GM21526 (cell line): ENCODE measurements around the gene MCAM.

Experiments used
- ATAC-seq: cut with Tn5 transposase; IDR thresholded peaks from one replicate; pipeline ENCODE4 v1.9.1; 2021; ENCODE audit warnings: moderate library complexity; ENCODE audit not compliant: unreplicated experiment, low FRiP score

Gene MCAM

DNA sequence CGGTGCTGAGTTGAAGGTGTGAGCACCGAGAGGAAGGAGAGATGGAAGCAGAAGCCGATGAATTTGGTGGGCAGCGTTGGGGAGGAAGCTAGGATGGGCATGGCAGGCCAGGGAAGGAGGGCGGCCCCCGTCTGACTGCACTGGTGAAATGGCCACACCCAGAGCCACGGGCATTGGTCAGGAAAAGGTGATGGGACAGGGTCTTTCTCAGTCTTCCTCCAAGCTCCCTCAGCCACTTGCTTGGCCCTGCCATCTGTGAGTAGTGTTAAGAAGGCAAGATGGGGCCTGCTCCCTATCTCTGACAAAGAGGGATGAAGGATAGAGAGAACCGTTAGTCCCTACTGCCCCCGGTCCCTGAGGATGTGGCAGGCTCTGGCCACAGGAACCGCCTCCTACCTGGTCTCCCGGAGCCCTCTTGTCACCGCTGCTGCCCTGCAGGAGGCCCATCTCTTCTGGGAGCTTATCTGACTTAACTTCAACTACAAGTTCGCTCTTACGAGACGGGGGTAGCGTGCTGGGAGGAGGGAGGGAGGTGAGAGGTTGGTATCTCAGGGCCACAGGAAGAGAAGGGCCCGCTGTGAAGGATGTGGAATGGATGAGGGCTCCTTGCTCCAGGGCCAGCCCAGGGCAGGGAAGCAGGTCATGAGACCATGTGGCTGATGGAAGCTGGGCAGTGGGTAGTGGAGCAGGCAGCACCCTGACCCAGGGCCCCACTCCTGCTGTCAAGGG, 6.8 kb downstream of the MCAM start:
- ATAC-seq: no peak

DNA sequence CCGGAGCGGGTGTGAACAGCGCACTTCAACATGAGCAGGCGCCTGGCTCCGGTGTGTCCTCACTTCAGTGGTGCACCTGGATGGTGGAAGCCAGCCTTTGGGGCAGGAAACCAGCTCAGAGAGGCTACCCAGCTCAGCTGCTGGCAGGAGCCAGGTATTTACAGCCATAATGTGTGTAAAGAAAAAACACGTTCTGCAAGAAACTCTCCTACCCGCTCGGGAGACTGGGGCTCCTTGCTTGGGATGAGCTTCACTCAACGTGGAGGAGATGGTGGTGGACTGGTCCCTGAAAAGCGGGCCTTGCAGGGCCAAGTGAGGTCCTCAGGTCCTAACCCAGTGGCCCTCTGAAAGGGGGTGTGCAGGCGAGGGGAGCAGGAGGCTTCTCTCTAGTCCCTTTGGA, 7.5 kb downstream of the MCAM start:
- ATAC-seq: no peak

GRCh38 chr11:119307974-119308373, 9.0 kb downstream of the MCAM start:
- ATAC-seq: no peak

DNA sequence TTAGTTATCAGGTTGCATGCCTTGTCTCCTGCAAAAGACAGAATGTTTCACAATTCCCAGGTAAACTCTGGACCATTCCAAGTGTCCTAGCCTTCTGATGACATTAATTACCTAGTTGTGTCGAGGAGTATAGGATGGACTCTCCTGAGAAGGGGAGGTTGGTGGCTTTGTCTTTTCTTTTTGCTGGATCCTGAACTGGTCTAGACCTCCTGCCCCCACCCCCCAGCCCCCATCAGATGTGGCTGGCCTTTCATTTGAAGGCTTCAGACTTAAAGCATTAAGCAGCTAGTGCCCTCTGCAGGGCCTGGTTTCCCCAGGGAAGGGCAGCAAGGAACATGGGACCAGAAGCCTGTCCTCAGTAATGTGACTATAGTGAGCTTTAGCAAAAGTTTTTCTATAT, 9.7 kb downstream of the MCAM start:
- no peak for ATAC-seq

DNA sequence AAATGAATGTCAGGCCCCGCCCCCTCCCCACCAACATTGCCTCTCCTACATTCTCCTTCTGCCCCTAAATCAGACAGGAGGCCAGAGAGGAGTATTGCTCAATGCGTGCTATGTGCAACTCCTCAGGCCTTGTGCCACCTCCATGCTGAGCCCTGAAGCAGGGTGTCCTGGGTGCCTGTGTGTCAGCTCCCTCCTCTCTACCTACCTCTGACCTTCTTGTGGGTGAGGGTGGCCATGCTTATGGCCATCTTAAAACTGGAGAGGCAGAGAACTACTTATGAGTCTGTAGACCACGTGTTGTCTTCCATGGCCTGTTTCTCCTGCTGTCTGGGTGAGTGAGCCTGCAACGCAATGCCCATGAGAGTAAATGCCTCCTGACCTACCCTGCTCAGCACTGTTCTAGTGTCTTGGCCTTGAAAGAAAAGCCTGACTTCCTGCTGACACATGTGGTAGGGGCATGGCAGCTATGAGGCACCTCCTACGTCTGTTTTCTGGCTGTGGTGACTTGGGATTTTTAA, 10.5 kb downstream of the MCAM start:
- no peak for ATAC-seq

DNA sequence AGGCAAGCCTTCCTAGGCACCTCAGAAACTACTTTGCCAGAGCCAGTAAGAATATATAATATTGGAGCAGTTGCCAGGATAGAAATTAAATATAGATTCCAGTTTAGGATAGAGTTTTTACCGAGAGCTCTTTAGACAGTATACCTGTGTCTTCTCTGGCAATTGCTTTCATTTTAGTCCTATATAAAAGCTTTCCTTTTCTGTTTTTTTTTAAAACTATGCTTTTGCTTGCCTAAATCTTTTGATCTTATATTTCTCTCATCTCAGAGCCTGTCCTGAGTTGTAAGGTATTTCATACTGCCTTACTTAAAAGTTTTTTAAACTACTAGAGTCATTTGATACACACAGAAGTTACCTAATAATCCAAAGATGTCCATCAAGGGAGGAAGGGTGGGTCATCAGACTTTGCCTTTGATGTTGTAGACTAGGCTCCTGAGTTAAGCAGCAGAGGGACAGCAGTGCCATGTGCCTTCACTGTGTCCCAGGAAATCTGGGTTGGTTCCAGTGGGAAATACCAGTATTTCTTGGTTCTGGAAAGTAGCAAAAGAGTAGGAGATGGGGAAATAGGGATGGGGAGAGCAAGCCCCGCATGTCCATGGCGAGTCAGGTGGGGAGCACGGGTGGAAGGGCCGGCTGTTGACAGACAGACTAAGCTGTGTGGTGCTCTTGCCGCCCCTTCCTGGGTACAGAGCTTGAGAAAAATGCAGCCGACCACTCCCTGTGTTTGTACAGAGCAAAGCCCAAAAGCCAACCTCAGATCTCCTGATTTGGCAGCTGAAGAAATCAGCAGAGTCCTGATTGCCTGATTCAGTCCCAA, 11.2 kb downstream of the MCAM start:
- ATAC-seq: no peak

DNA sequence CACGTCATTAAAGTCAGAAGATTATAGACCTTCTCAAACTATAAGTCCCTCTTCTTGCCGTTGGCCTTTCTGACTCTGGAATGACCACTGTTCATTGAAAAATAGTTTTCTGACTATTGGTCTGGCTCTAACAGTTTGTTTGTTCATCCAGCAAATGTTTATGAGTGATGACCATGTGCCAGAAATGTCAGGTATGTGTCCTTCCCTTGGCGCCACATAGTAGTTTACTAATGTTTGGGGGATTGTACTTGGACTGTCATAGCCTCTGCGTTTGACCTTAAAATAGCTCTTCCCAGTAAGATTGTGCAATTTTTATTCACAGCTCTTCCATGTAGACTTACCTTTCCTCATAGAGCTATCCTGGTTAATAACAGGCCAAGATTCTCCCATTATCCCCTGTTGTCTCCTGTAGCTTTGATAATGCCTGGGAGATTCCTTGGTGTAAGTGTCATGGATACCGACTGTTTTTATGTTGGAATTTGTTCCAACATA, 13.7 kb downstream of the MCAM start:
- no peak for ATAC-seq

- no peak for ATAC-seq
Observed at GRCh38 chr11:119300198-119300964, 16.5 kb downstream of the MCAM start.

DNA sequence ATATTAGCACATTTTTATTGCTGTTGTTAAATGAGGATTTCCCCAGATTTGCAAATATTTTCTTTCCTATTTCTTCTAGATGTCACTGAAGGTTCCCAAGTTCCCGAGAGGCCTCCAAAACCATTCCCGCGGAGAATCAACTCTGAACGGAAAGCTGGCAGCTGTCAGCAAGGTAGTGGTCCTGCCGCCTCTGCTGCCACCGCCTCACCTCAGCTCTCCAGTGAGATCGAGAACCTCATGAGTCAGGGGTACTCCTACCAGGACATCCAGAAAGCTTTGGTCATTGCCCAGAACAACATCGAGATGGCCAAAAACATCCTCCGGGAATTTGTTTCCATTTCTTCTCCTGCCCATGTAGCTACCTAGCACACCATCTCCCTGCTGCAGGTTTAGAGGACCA, 17.5 kb downstream of the MCAM start:
- ATAC-seq: no peak

GRCh38 chr11:119298726-119299125, 18.2 kb downstream of the MCAM start:
- no peak for ATAC-seq

DNA sequence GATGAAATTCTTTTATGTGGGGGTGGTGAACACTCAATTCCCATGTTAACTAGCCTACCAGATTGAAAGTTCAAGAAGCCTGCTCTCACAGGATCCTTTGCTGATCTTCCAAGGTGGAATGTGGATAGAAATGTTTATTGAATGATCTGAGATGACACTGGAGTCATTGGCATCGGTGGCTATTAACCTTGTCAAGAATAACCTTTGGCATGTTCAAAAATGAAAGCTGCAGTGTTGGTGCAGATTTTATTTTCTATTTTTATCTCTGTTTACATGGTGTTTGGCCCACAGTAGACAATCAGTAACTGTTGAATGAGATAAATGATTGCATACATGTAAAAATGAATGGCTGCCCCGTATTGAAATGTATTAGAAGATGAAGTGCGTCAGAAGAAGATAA, 19.0 kb downstream of the MCAM start:
- no peak for ATAC-seq

- no peak for ATAC-seq
Observed at GRCh38 chr11:119295178-119295577, 21.8 kb downstream of the MCAM start.

GRCh38 chr11:119293461-119293860, 23.5 kb downstream of the MCAM start:
- no peak for ATAC-seq

DNA sequence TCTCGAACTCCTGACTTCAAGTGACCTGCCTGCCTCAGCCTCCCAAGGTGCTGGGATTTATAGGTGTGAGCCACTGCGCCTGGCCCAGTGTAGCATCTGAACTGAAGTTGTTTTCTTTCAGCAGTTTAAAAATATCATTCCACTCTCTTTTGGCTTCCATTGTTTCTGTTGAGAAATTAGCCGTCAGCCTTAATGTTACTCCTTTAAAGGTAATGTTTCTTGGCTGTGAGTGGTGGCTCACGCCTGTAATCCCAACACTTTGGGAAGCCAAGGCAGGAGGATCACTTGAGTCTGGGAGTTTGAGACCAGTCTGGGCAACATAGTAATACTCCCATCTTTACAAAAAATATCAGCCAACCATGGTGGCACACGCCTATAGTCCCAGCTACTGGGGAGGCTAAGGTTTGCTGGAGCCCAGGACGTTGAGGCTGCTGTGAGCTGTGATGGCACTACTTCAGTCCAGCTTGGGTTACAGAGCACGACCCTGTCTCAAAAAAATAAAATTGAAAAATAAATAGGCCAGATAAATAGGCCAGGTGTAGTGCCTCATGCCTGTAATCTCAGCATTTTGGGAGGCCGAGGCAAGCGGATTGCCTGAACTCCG, 25.9 kb downstream of the MCAM start:
- no peak for ATAC-seq

DNA sequence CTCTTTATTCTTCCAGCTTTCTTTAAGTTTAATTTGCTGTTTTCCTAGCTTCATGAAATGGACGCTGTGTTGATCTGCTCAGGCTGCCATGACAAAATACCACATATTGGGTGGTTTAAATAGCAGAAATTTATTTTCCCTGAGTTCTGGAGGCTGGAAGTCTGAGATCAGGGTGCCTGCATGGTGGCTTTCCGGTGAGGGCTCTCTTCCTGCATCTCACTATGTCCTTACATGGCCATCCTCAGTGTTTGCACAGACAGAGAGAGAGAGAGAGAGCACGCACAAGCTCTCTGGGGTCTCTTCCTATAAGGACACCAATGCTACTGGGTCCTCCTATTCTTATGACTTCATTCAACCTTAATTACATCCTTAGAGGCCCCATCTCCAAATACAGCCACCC, 28.7 kb downstream of the MCAM start:
- no peak for ATAC-seq

GRCh38 chr11:119285431-119285830, 31.5 kb downstream of the MCAM start:
- no peak for ATAC-seq

GRCh38 chr11:119284344-119285157, 32.4 kb downstream of the MCAM start:
- no peak for ATAC-seq

DNA sequence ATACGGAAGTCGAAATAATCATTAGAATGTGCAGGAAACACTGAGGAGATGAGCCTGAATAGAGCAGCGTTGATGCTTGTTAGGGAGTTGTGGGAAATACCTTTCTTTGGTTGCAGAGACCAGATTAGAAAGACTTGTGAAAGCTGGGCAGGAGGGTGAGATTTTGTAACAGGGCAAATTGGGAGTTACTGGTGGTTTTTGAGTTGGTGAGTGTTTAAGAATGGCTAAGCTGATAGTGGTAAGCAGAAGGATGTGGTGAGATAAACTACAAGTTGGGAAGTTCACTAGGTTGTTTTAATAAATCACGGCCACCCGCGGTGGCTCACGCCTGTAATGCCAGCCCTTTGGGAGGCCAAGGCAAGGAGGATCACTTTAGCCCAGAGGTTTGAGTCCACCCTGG, 34.4 kb downstream of the MCAM start:
- ATAC-seq: no peak

- no peak for ATAC-seq
Observed at GRCh38 chr11:119277660-119278059, 39.3 kb downstream of the MCAM start.

DNA sequence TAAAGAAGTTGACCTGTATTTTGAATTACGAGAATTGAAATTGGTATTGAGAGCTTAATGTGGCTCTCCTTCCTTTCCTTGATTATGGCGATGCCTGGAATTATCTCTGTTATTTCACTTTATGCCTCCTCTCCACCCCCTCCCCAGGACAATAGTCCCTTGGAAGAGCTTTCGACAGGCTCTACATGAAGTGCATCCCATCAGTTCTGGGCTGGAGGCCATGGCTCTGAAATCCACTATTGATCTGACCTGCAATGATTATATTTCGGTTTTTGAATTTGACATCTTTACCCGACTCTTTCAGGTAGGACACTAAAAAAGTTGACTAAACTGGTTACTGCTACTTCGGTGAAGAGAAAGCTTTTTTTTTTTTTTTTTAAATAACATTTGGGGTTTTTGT, 43.2 kb downstream of the MCAM start:
- no peak for ATAC-seq
